Upper lobe of left lung (tissue), 6 donors: ENCODE measurements around the gene PRPF40A. TPM values are rescaled to one million over a fixed set of nuclear protein-coding genes. Genes with fewer than 3 reads are reported as not detected.

ENCODE experiments used
- ATAC-seq, 2 donors: fragments of 200-7000 bp; cut with Tn5 transposase; one replicate each; pipeline ENCODE4 v1.9.1; 2022; ENCODE audit warnings: mild to moderate bottlenecking in 2 of 2, moderate library complexity in 2 of 2; ENCODE audit not compliant: low FRiP score in 2 of 2
- DNase-seq, 2 donors: peaks; one replicate each; pipeline ENCODE4 v3.0.0-alpha.2; 2019 to 2020
- H3K27ac ChIP-seq, 4 donors: fragments of 200-600 bp; sonication (generic); one replicate each; pipeline ENCODE4 v1.5.1; 2016 to 2019
- H3K27me3 ChIP-seq, 4 donors: fragments of 200-600 bp; sonication (generic); one replicate each; pipeline ENCODE4 v1.5.1; 2017 to 2019
- H3K36me3 ChIP-seq, 4 donors: fragments of 200-600 bp; sonication (generic); one replicate each; pipeline ENCODE4 v1.5.1; 2016 to 2019
- H3K4me1 ChIP-seq, 4 donors: fragments of 200-600 bp; sonication (generic); one replicate each; pipeline ENCODE4 v1.5.1; 2018 to 2019
- H3K4me3 ChIP-seq, 4 donors: fragments of 200-600 bp; sonication (generic); one replicate each; pipeline ENCODE4 v1.5.1; 2017 to 2019; ENCODE audit warnings: mild to moderate bottlenecking in 2 of 4, moderate library complexity in 1 of 4
- H3K9me3 ChIP-seq, 4 donors: fragments of 200-600 bp; sonication (generic); one replicate each; pipeline ENCODE4 v1.5.1; 2018 to 2019
- CTCF ChIP-seq, 6 experiments: fragments of 450-650 bp in 4 of 6; fragments of 200-600 bp in 2 of 6; sonication (generic) in 2 of 6; IDR thresholded peaks; one replicate each; pipeline ENCODE4 v1.5.1; 2016 to 2019; ENCODE audit warnings: antibody characterized with exemption in 6 of 6
- EP300 ChIP-seq, 4 donors: sonication (generic); formaldehyde crosslinking; IDR thresholded peaks; one replicate each; pipeline ENCODE4 v1.5.1; 2017; ENCODE audit warnings: antibody characterized with exemption in 4 of 4, control low read depth in 2 of 4
- POLR2A ChIP-seq, 4 donors: fragments of 450-650 bp; IDR thresholded peaks; one replicate each; pipeline ENCODE4 v1.5.1; 2016 to 2017; ENCODE audit warnings: antibody characterized with exemption in 4 of 4, mild to moderate bottlenecking in 2 of 4
- POLR2AphosphoS5 ChIP-seq, 2 donors: sonication (generic); formaldehyde crosslinking; IDR thresholded peaks; one replicate each; pipeline ENCODE4 v1.5.1; 2017; ENCODE audit warnings: antibody characterized with exemption in 2 of 2
- WGBS, 2 donors: methylation state at CpG; one replicate each; pipeline ENCODE4 v1.1.5; 2017 to 2018; 5-methylcytosine and 5-hydroxymethylcytosine counted together
- total RNA-seq, 6 donors: library from RNA; depleted of rRNA in 4 of 6; stranded (reverse); fragments of >200 nt in 4 of 6; gene quantifications; one replicate each; pipeline versions ENCODE4 v1.1.0 to v1.2.1, GENCODE V29; 2016 to 2021
- donor health status: DM: no; HTN: no; CAD: no; lungs with moderate emphysema.
- donor health status: DM: no; HTN: yes; CAD: no; lungs with severe emphysema.

PRPF40A gene
- total RNA-seq, 6 donors from 2014 or later = 43.2 to 199 (median 74.8) TPM

- ATAC-seq = no peak
- H3K27ac ChIP-seq = no peak overlapping the region
Observed at GRCh38 chr2:152620985-152621384, 96.3 kb downstream of the PRPF40A start.

GRCh38 chr2:152620208-152620607 is 97.1 kb downstream of the PRPF40A start:
- no peaks in the 10 kb centered on the region for H3K9me3 ChIP-seq
- WGBS, 2 donors = 76 to 87% methylated on average over 7 of the region's 7 CpGs
- H3K4me3 ChIP-seq = no peak overlapping the region
- ATAC-seq (no peak), DNase-seq (no peak)
- no peaks in the 10 kb centered on the region for H3K4me1 ChIP-seq
- no peaks in the 10 kb centered on the region for H3K27me3 ChIP-seq
- H3K27ac ChIP-seq = no peak overlapping the region
- peaks cover 0 to 69% (median 25%) of the 10 kb centered on the region in 4 donors for H3K36me3 ChIP-seq
- TF ChIP-seq POLR2A (IDR thresholded peaks at IDR 0.05) = no peak
- TF ChIP-seq CTCF (IDR thresholded peaks at IDR 0.05) = no peak
- no peak for TF ChIP-seq EP300 (IDR thresholded peaks at IDR 0.05)
- no peak for TF ChIP-seq POLR2AphosphoS5 (IDR thresholded peaks at IDR 0.05)

More at GRCh38 chr2:152620985-152621384, 96.3 kb downstream of the PRPF40A start:
- TF ChIP-seq POLR2AphosphoS5 (IDR thresholded peaks at IDR 0.05) (no peak), CTCF (IDR thresholded peaks at IDR 0.05) (no peak), POLR2A (IDR thresholded peaks at IDR 0.05) (no peak)
- no peak for DNase-seq
- Histone ChIP-seq H3K4me1 (no peaks in the 10 kb centered on the region), H3K4me3 (no peak overlapping the region), H3K27me3 (no peaks in the 10 kb centered on the region), H3K36me3 (peaks cover 0 to 62% (median 25%) of the 10 kb centered on the region in 4 donors), H3K9me3 (no peaks in the 10 kb centered on the region)
- WGBS, 2 donors = 87 to 92% methylated on average over 9 of the region's 9 CpGs

GRCh38 chr2:152618193-152618564 is 99.1 kb downstream of the PRPF40A start:
- 76 to 84% methylated on average over 5 of the region's 5 CpGs for WGBS, 2 donors
- Histone ChIP-seq H3K9me3 (no peaks in the 10 kb centered on the region), H3K4me1 (peaks cover 0 to 5% (median 0%) of the 10 kb centered on the region in 4 donors), H3K36me3 (peaks cover 0 to 82% (median 25%) of the 10 kb centered on the region in 4 donors), H3K27me3 (no peaks in the 10 kb centered on the region), H3K27ac (no peak overlapping the region), H3K4me3 (no peak overlapping the region)
- DNase-seq (no peak), ATAC-seq (no peak)
- TF ChIP-seq POLR2AphosphoS5 (IDR thresholded peaks at IDR 0.05) (no peak), EP300 (IDR thresholded peaks at IDR 0.05) (no peak), CTCF (IDR thresholded peaks at IDR 0.05) (no peak), POLR2A (IDR thresholded peaks at IDR 0.05) (no peak)

GRCh38 chr2:152617456-152618192 is 99.6 kb downstream of the PRPF40A start:
- DNase-seq (no peak), ATAC-seq (no peak)
- Histone ChIP-seq H3K4me1 (peaks cover 0 to 11% (median 1%) of the 10 kb centered on the region in 4 donors), H3K36me3 (peaks cover 0 to 82% (median 25%) of the 10 kb centered on the region in 4 donors), H3K4me3 (no peak overlapping the region), H3K9me3 (no peaks in the 10 kb centered on the region), H3K27ac (peak overlapping the region in 1 of 4 donors; percentile 5), H3K27me3 (no peaks in the 10 kb centered on the region)
- TF ChIP-seq POLR2A (IDR thresholded peaks at IDR 0.05) (no peak), POLR2AphosphoS5 (IDR thresholded peaks at IDR 0.05) (no peak), CTCF (IDR thresholded peaks at IDR 0.05) (no peak), EP300 (IDR thresholded peaks at IDR 0.05) (no peak)
- WGBS, 2 donors = 73 to 84% methylated on average over 4 of the region's 4 CpGs

GRCh38 chr2:152615177-152615576 is 102.1 kb downstream of the PRPF40A start:
- no peak for ATAC-seq
- no peak for TF ChIP-seq EP300 (IDR thresholded peaks at IDR 0.05)
- TF ChIP-seq POLR2A (IDR thresholded peaks at IDR 0.05) = no peak
- Histone ChIP-seq H3K27ac (no peak overlapping the region), H3K4me3 (no peak overlapping the region), H3K36me3 (peaks cover 0 to 62% (median 17%) of the 10 kb centered on the region in 4 donors), H3K27me3 (no peaks in the 10 kb centered on the region), H3K4me1 (peaks cover 11 to 25% (median 13%) of the 10 kb centered on the region in 4 donors), H3K9me3 (no peaks in the 10 kb centered on the region)
- no peak for DNase-seq
- 74 to 75% methylated on average over 5 of the region's 5 CpGs for WGBS, 2 donors
